Liver (tissue), 9 donors: ENCODE measurements around the gene ACMSD. TPM values are rescaled to one million over a fixed set of nuclear protein-coding genes. Genes with fewer than 3 reads are reported as not detected.

Source experiments
- DNase-seq: peaks from one replicate; pipeline ENCODE4 v3.0.0-alpha.2; 2017; ENCODE audit warnings: low spot score
- H3K27ac ChIP-seq, 2 donors: one replicate each; pipeline ENCODE4 v1.7.0; 2013; ENCODE audit warnings: inconsistent platforms in 2 of 2, low read length in 2 of 2, control low read depth in 1 of 2, low read depth in 1 of 2, mild to moderate bottlenecking in 1 of 2
- H3K27me3 ChIP-seq, 4 donors: one replicate each; pipeline versions ENCODE4 v1.6.1 to v1.7.0; 2013; ENCODE audit warnings: low read length in 3 of 4, inconsistent platforms in 1 of 4, mild to moderate bottlenecking in 1 of 4, moderate library complexity in 1 of 4; ENCODE audit not compliant: control insufficient read depth in 4 of 4, insufficient read depth in 4 of 4
- H3K36me3 ChIP-seq, 4 donors: one replicate each; pipeline versions ENCODE4 v1.6.1 to v1.7.0; 2013; ENCODE audit warnings: low read length in 3 of 4, mild to moderate bottlenecking in 3 of 4, low read depth in 1 of 4, moderate library complexity in 1 of 4; ENCODE audit not compliant: control insufficient read depth in 4 of 4, insufficient read depth in 3 of 4
- H3K4me1 ChIP-seq, 4 donors: one replicate each; pipeline versions ENCODE4 v1.6.1 to v1.7.0; 2013; ENCODE audit warnings: low read length in 3 of 4, mild to moderate bottlenecking in 3 of 4, moderate library complexity in 1 of 4; ENCODE audit not compliant: control insufficient read depth in 4 of 4, insufficient read depth in 4 of 4
- H3K4me3 ChIP-seq, 3 donors: one replicate each; pipeline versions ENCODE4 v1.6.1 to v1.7.0; 2013; ENCODE audit warnings: low read length in 3 of 3, control low read depth in 1 of 3, low read depth in 1 of 3, mild to moderate bottlenecking in 1 of 3
- H3K9ac ChIP-seq, 2 donors: one replicate each; pipeline ENCODE4 v1.7.0; 2013; ENCODE audit warnings: low read length in 2 of 2, mild to moderate bottlenecking in 2 of 2, moderate library complexity in 2 of 2, control low read depth in 1 of 2, low read depth in 1 of 2
- H3K9me3 ChIP-seq, 4 donors: one replicate each; pipeline versions ENCODE4 v1.6.1 to v1.7.0; 2013; ENCODE audit warnings: low read length in 3 of 4; ENCODE audit not compliant: control insufficient read depth in 4 of 4
- EGR1 ChIP-seq, 2 donors: IDR thresholded peaks; 2 replicates each; pipeline ENCODE4 v1.6.1; 2016 to 2018; ENCODE audit warnings: antibody characterized with exemption in 2 of 2, low read depth in 2 of 2
- FOXA1 ChIP-seq: IDR thresholded peaks from 2 replicates; pipeline ENCODE4 v1.6.1; 2016; ENCODE audit warnings: antibody characterized with exemption
- FOXA2 ChIP-seq: IDR thresholded peaks from 2 replicates; pipeline ENCODE4 v1.6.1; 2016; ENCODE audit warnings: antibody characterized with exemption
- GABPA ChIP-seq, 2 donors: IDR thresholded peaks in 1 of 2; conservative IDR thresholded peaks in 1 of 2; 2 replicates each; pipeline ENCODE4 v1.6.1; 2016; ENCODE audit warnings: antibody characterized with exemption in 2 of 2, mild to moderate bottlenecking in 1 of 2, moderate library complexity in 1 of 2
- HNF4A ChIP-seq, 2 donors: conservative IDR thresholded peaks; 2 replicates each; pipeline ENCODE4 v1.6.1; 2016; ENCODE audit warnings: antibody characterized with exemption in 2 of 2, mild to moderate bottlenecking in 2 of 2
- HNF4G ChIP-seq: IDR thresholded peaks from 2 replicates; pipeline ENCODE4 v1.6.1; 2016; ENCODE audit warnings: antibody characterized with exemption
- JUND ChIP-seq, 2 donors: IDR thresholded peaks; 2 replicates each; pipeline ENCODE4 v1.6.1; 2016; ENCODE audit warnings: antibody characterized with exemption in 2 of 2
- NR2F2 ChIP-seq: IDR thresholded peaks from 2 replicates; pipeline ENCODE4 v1.6.1; 2016; ENCODE audit warnings: antibody characterized with exemption
- RAD21 ChIP-seq, 2 donors: IDR thresholded peaks; 2 replicates each; pipeline ENCODE4 v1.6.1; 2016; ENCODE audit warnings: antibody characterized with exemption in 2 of 2, mild to moderate bottlenecking in 2 of 2
- RXRA ChIP-seq, 2 donors: IDR thresholded peaks; 2 replicates each; pipeline ENCODE4 v1.6.1; 2017 to 2018; ENCODE audit warnings: antibody characterized with exemption in 2 of 2, mild to moderate bottlenecking in 1 of 2
- SP1 ChIP-seq: IDR thresholded peaks from 2 replicates; pipeline ENCODE4 v1.6.1; 2018; ENCODE audit warnings: antibody characterized with exemption, mild to moderate bottlenecking
- TAF1 ChIP-seq: conservative IDR thresholded peaks from 2 replicates; pipeline ENCODE4 v1.6.1; 2016; ENCODE audit warnings: antibody characterized with exemption, mild to moderate bottlenecking
- YY1 ChIP-seq: IDR thresholded peaks from 2 replicates; pipeline ENCODE4 v1.6.1; 2016; ENCODE audit warnings: antibody characterized with exemption, mild to moderate bottlenecking
- WGBS: extraction: QIAGEN DNeasy Blood & Tissue Kit; methylation state at CpG from one replicate; pipeline ENCODE4 v1.1.7; 2013; 5-methylcytosine and 5-hydroxymethylcytosine counted together
- polyA plus RNA-seq, 2 donors: library from polyadenylated mRNA; stranded (reverse) in 1 of 2; unstranded in 1 of 2; fragments of 200-250 nt in 1 of 2; fragments of >200 nt in 1 of 2; fragmentation: Nextera tagmentation in 1 of 2; extraction: Ambion mirVana in 1 of 2; gene quantifications; one replicate each; pipeline versions ENCODE4 v1.2.1 to v1.2.3, GENCODE V29; 2013 to 2015
- total RNA-seq, 2 donors: library from RNA; depleted of rRNA; stranded (reverse); fragments of >200 nt; gene quantifications; one replicate each; pipeline ENCODE4 v1.2.3, GENCODE V29; 2014
- TF ChIP-seq, protein P1 (sequence below): IDR thresholded peaks from 2 replicates; pipeline ENCODE4 v1.6.1; 2016; ENCODE audit warnings: antibody characterized with exemption
- TF ChIP-seq, protein P2 (sequence below): IDR thresholded peaks from 2 replicates; pipeline ENCODE4 v1.6.1; 2016; ENCODE audit warnings: antibody characterized with exemption
- TF ChIP-seq, protein P3 (sequence below): IDR thresholded peaks from 2 replicates; pipeline ENCODE4 v1.6.1; 2016; ENCODE audit warnings: antibody characterized with exemption, mild to moderate bottlenecking
- TF ChIP-seq, protein P4 (sequence below): fragments of 150-350 bp; IDR thresholded peaks from 2 replicates; pipeline ENCODE4 v1.5.1; 2017; ENCODE audit warnings: improper control_type of control experiment, low read depth, low read length; ENCODE audit not compliant: missing input control
- TF ChIP-seq, protein P5 (sequence below): IDR thresholded peaks from 2 replicates; pipeline ENCODE4 v1.6.1; 2016; ENCODE audit warnings: antibody characterized with exemption
- donor health status: healthy.
- donor health status: healthy.
- donor health status: healthy.
- donor health status: healthy.
- donor health status: healthy.

ACMSD gene
- total and polyA plus RNA-seq, 4 donors = 11.9 to 91.4 (median 75.8) TPM

DNA sequence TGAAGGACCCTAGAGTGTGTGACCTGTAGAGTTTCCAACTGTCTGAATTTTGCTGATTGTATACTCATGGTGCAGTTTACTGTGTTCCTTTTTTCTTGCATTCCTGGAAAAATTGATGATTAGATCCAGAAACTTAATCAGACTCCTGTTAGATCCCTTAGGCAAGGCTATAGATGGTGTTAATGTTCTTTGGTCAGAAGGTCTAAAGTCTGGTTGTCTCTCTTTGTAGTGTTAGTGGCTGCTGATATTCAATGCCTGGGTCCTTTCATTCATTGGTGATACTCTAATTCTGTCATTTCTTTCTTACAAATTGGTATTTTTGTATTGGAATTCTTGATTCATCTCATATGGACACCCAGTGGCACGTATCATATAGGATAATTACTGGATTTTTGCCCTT is 86.5 kb downstream of the ACMSD start:
- no peak for DNase-seq
- H3K27ac ChIP-seq = no peak overlapping the region
- H3K36me3 ChIP-seq = no peaks in the 10 kb centered on the region
- no peak overlapping the region for H3K9ac ChIP-seq
- H3K9me3 ChIP-seq = no peaks in the 10 kb centered on the region
- peaks cover 5 to 51% (median 48%) of the 10 kb centered on the region in 4 donors for H3K4me1 ChIP-seq
- WGBS = 96% methylated on average over 1 of the region's 1 CpG
- H3K4me3 ChIP-seq = no peak overlapping the region
- no peak for TF ChIP-seq NR2F2
- TF ChIP-seq EGR1 (IDR thresholded peaks at IDR 0.05; ENCODE audit: low read depth in 2 of 2) = no peak
- TF ChIP-seq SP1 = no peak
- TF ChIP-seq HNF4A (conservative IDR thresholded peaks at IDR 0.05) = peak; percentile 81 to 82
- H3K27me3 ChIP-seq = no peaks in the 10 kb centered on the region

DNA sequence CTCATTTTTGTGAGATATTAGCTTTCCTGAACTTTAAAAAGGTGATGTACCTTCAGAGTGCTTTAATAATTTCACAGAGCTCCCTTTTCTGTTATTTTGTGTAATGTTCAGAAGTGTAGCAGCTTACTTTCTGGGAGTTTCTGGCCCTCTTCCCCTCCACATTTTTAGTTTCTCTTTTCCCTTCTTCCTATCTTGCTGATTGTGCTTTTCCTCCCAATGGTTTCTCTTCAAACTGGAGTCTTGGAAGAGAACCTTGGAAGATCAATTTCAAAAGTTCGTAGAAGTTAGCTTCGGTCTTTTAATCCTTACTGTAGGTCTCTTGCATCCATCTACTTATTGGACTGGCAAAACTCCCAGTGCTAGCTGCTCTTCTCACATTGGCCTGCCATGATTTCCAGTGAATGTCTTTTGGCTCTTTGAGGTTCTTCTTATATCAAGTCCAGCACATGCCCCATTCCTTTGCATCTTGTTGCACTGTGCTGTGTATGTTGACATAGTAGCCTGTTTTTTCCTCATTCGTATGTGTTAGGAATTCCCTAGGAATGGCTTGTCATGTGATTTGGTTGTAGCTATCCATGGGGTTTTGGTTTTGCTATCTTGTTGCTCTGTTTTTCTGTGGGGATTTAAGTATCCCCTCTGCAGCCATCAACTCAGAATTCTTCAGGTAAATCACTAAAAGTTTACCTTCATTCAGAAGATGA is 88.0 kb downstream of the ACMSD start:
- 70% methylated on average over 3 of the region's 3 CpGs for WGBS
- no peak overlapping the region for H3K4me3 ChIP-seq
- no peak for DNase-seq
- no peaks in the 10 kb centered on the region for H3K27me3 ChIP-seq
- no peaks in the 10 kb centered on the region for H3K9me3 ChIP-seq
- H3K9ac ChIP-seq = no peak overlapping the region
- TF ChIP-seq, protein P1, sequence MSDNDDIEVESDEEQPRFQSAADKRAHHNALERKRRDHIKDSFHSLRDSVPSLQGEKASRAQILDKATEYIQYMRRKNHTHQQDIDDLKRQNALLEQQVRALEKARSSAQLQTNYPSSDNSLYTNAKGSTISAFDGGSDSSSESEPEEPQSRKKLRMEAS = no peak
- TF ChIP-seq RAD21 (IDR thresholded peaks at IDR 0.05) = no peak
- TF ChIP-seq FOXA1 = no peak
- TF ChIP-seq YY1 = no peak
- no peak for TF ChIP-seq HNF4G
- no peak for TF ChIP-seq SP1
- TF ChIP-seq FOXA2 = no peak
- no peak for TF ChIP-seq JUND (IDR thresholded peaks at IDR 0.05)
- no peak for TF ChIP-seq TAF1
- TF ChIP-seq NR2F2 = no peak
- TF ChIP-seq, protein P2, sequence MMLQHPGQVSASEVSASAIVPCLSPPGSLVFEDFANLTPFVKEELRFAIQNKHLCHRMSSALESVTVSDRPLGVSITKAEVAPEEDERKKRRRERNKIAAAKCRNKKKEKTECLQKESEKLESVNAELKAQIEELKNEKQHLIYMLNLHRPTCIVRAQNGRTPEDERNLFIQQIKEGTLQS = no peak
- TF ChIP-seq GABPA (IDR thresholded peaks at IDR 0.05 in 1 of 2, conservative IDR thresholded peaks at IDR 0.05 in 1 of 2) = no peak
- TF ChIP-seq, protein P3, sequence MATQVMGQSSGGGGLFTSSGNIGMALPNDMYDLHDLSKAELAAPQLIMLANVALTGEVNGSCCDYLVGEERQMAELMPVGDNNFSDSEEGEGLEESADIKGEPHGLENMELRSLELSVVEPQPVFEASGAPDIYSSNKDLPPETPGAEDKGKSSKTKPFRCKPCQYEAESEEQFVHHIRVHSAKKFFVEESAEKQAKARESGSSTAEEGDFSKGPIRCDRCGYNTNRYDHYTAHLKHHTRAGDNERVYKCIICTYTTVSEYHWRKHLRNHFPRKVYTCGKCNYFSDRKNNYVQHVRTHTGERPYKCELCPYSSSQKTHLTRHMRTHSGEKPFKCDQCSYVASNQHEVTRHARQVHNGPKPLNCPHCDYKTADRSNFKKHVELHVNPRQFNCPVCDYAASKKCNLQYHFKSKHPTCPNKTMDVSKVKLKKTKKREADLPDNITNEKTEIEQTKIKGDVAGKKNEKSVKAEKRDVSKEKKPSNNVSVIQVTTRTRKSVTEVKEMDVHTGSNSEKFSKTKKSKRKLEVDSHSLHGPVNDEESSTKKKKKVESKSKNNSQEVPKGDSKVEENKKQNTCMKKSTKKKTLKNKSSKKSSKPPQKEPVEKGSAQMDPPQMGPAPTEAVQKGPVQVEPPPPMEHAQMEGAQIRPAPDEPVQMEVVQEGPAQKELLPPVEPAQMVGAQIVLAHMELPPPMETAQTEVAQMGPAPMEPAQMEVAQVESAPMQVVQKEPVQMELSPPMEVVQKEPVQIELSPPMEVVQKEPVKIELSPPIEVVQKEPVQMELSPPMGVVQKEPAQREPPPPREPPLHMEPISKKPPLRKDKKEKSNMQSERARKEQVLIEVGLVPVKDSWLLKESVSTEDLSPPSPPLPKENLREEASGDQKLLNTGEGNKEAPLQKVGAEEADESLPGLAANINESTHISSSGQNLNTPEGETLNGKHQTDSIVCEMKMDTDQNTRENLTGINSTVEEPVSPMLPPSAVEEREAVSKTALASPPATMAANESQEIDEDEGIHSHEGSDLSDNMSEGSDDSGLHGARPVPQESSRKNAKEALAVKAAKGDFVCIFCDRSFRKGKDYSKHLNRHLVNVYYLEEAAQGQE = no peak
- no peak for TF ChIP-seq EGR1 (IDR thresholded peaks at IDR 0.05; ENCODE audit: low read depth in 2 of 2)
- TF ChIP-seq RXRA (IDR thresholded peaks at IDR 0.05) = no peak
- TF ChIP-seq, protein P4, sequence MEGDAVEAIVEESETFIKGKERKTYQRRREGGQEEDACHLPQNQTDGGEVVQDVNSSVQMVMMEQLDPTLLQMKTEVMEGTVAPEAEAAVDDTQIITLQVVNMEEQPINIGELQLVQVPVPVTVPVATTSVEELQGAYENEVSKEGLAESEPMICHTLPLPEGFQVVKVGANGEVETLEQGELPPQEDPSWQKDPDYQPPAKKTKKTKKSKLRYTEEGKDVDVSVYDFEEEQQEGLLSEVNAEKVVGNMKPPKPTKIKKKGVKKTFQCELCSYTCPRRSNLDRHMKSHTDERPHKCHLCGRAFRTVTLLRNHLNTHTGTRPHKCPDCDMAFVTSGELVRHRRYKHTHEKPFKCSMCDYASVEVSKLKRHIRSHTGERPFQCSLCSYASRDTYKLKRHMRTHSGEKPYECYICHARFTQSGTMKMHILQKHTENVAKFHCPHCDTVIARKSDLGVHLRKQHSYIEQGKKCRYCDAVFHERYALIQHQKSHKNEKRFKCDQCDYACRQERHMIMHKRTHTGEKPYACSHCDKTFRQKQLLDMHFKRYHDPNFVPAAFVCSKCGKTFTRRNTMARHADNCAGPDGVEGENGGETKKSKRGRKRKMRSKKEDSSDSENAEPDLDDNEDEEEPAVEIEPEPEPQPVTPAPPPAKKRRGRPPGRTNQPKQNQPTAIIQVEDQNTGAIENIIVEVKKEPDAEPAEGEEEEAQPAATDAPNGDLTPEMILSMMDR = no peak
- TF ChIP-seq, protein P5, sequence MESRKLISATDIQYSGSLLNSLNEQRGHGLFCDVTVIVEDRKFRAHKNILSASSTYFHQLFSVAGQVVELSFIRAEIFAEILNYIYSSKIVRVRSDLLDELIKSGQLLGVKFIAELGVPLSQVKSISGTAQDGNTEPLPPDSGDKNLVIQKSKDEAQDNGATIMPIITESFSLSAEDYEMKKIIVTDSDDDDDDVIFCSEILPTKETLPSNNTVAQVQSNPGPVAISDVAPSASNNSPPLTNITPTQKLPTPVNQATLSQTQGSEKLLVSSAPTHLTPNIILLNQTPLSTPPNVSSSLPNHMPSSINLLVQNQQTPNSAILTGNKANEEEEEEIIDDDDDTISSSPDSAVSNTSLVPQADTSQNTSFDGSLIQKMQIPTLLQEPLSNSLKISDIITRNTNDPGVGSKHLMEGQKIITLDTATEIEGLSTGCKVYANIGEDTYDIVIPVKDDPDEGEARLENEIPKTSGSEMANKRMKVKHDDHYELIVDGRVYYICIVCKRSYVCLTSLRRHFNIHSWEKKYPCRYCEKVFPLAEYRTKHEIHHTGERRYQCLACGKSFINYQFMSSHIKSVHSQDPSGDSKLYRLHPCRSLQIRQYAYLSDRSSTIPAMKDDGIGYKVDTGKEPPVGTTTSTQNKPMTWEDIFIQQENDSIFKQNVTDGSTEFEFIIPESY = no peak
- no peak for TF ChIP-seq HNF4A (conservative IDR thresholded peaks at IDR 0.05)
- no peak overlapping the region for H3K27ac ChIP-seq
- peaks cover 7 to 41% (median 37%) of the 10 kb centered on the region in 4 donors for H3K4me1 ChIP-seq
- H3K36me3 ChIP-seq = no peaks in the 10 kb centered on the region
